ENCODE measurements around the gene SYNGAP1.

The SYNGAP1 gene

DNA sequence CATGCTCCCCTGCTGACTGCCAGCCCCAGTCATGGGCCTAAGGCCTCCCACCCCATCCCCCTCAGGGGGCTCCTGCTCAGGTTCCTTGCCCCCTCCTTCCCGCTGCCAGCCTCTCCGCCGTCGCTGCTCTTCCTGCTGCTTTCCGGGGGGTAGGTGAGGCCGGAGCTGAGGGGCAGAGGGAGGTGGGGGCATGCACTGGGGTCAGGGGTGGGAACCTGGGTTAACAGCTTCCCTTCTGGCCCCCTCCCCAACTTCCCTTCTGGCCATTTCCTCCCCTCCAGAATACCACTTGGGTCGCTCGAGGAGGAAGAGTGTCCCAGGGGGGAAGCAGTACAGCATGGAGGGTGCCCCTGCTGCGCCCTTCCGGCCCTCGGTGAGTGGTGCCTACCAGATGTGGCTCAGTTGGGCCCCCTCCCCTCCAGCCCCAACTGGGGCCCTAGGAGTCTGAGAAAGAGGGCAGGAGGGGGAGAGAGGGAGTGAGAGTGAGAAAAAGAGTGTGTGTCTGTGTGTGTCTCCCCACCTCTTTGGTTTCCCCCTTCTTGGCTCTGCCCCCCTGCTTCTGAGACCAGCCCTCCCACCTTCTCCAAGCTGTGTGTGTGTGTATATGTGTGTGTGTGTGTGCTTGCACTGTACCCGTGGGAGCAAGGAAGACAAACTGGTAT lies 12.1 kb downstream of the SYNGAP1 start:
- no peak for DNase-seq (ENCODE audit: extremely low spot score)
- TF ChIP-seq, protein P1, sequence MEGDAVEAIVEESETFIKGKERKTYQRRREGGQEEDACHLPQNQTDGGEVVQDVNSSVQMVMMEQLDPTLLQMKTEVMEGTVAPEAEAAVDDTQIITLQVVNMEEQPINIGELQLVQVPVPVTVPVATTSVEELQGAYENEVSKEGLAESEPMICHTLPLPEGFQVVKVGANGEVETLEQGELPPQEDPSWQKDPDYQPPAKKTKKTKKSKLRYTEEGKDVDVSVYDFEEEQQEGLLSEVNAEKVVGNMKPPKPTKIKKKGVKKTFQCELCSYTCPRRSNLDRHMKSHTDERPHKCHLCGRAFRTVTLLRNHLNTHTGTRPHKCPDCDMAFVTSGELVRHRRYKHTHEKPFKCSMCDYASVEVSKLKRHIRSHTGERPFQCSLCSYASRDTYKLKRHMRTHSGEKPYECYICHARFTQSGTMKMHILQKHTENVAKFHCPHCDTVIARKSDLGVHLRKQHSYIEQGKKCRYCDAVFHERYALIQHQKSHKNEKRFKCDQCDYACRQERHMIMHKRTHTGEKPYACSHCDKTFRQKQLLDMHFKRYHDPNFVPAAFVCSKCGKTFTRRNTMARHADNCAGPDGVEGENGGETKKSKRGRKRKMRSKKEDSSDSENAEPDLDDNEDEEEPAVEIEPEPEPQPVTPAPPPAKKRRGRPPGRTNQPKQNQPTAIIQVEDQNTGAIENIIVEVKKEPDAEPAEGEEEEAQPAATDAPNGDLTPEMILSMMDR (IDR thresholded peaks at IDR 0.05; ENCODE audit: control extremely low read depth, extremely low read depth, low read depth, missing control alignments): no peak
- ChIA-PET POLR2A (no interaction called here), CTCF (interaction anchor here (0.7 kb wide), 1 partner anchor 10 kb away, joined by 4 read pairs; no protein-coding TSS in a partner anchor)

- ChIA-PET POLR2A (no interaction called here), CTCF (interaction anchor here (0.7 kb wide), 1 partner anchor 10 kb away, joined by 4 read pairs; no protein-coding TSS in a partner anchor)
- DNase-seq (ENCODE audit: extremely low spot score): no peak
Observed at GRCh38 chr6:33432546-33432945, 12.7 kb downstream of the SYNGAP1 start.

GRCh38 chr6:33433001-33433543 lies 13.2 kb downstream of the SYNGAP1 start:
- no peak for DNase-seq (ENCODE audit: extremely low spot score)
- ChIA-PET POLR2A (no interaction called here), CTCF (no interaction called here)
- TF ChIP-seq, protein P1 (IDR thresholded peaks at IDR 0.05; ENCODE audit: control extremely low read depth, extremely low read depth, low read depth, missing control alignments): no peak

More at GRCh38 chr6:33432546-33432945, 12.7 kb downstream of the SYNGAP1 start:
- TF ChIP-seq, protein P1 (IDR thresholded peaks at IDR 0.05; ENCODE audit: control extremely low read depth, extremely low read depth, low read depth, missing control alignments): no peak

- ChIA-PET CTCF (interaction anchor here (1.0 kb wide), 1 partner anchor 10 kb away, joined by 3 read pairs; no protein-coding TSS in a partner anchor), POLR2A (no interaction called here)
- TF ChIP-seq, protein P1 (IDR thresholded peaks at IDR 0.05; ENCODE audit: control extremely low read depth, extremely low read depth, low read depth, missing control alignments): no peak
- DNase-seq (ENCODE audit: extremely low spot score): no peak
Observed at GRCh38 chr6:33433544-33434191, 13.8 kb downstream of the SYNGAP1 start.

DNA sequence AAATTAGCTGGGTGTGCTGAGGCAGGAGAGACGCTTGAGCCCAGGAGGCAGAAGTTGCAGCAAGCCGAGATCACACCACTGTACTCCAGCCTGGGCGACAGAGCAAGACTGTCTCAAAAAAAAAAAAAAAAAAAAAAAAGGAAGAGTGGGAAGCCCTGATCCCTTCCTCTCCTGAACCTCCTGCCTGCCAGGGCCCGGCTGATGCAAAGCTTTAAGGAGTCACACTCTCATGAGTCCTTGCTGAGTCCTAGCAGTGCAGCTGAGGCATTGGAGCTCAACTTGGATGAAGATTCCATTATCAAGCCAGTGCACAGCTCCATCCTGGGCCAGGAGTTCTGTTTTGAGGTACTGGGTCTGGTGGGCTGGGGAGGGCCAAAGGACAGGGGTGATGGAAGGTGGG lies 15.1 kb downstream of the SYNGAP1 start:
- TF ChIP-seq, protein P1 (IDR thresholded peaks at IDR 0.05; ENCODE audit: control extremely low read depth, extremely low read depth, low read depth, missing control alignments): no peak
- ChIA-PET CTCF (interaction anchor here (2.0 kb wide), 1 partner anchor 9 kb away, joined by 8 read pairs; no protein-coding TSS in a partner anchor), POLR2A (interaction anchor here (0.6 kb wide), 1 partner anchor 156 kb away, joined by 4 read pairs; no protein-coding TSS in a partner anchor)
- DNase-seq (ENCODE audit: extremely low spot score): no peak

DNA sequence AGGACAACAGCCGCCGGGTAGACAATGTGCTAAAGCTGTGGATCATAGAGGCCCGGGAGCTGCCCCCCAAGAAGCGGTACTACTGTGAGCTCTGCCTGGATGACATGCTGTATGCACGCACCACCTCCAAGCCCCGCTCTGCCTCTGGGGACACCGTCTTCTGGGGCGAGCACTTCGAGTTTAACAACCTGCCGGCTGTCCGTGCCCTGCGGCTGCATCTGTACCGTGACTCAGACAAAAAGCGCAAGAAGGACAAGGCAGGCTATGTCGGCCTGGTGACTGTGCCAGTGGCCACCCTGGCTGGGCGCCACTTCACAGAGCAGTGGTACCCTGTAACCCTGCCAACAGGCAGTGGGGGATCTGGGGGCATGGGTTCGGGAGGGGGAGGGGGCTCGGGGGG lies 17.8 kb downstream of the SYNGAP1 start:
- POLR2A ChIA-PET: no interaction called here
- TF ChIP-seq, protein P1 (IDR thresholded peaks at IDR 0.05; ENCODE audit: control extremely low read depth, extremely low read depth, low read depth, missing control alignments): no peak
- no peak for DNase-seq (ENCODE audit: extremely low spot score)
- CTCF ChIA-PET: no interaction called here

All from GM10248 (cell line).